ENCODE data around the gene DCC. TPM values are rescaled to one million over a fixed set of nuclear protein-coding genes. Genes with fewer than 3 reads are reported as not detected.

The DCC gene
- total RNA-seq, 6 donors from 2014 or later = 0.33 to 3.5 (median 1.0) TPM

DNA sequence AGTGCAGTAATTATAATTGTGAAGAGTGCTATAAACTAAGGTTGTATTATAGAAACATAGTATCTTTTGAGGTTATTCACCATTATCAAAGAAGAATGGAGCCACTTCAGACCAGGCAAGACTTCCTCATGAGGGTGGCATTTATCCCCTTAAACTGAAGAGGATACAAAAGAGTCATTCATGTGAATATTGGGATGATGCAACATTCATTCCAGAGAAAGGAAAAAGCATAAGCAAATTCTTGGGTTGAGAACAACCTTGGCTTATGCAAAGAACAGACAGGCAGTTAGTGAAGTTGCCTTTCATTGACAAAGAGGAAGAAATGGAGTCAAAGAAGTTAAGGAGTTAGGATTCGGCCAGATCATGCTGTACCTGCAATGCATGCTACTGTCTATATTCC lies 1201.9 kb downstream of the DCC start:
- no peak overlapping the region for H3K4me3 ChIP-seq
- no peaks in the 10 kb centered on the region for H3K27me3 ChIP-seq
- DNase-seq = no peak
- no peaks in the 10 kb centered on the region for H3K9me3 ChIP-seq
- H3K4me1 ChIP-seq = no peaks in the 10 kb centered on the region
- ATAC-seq (ENCODE audit: low FRiP score in 2 of 2) = no peak
- TF ChIP-seq POLR2A (IDR thresholded peaks at IDR 0.05) (no peak), POLR2AphosphoS5 (IDR thresholded peaks at IDR 0.05) (no peak), EP300 (IDR thresholded peaks at IDR 0.05) (no peak), CTCF (IDR thresholded peaks at IDR 0.05) (no peak)
- H3K27ac ChIP-seq = no peak overlapping the region
- no peaks in the 10 kb centered on the region for H3K36me3 ChIP-seq
- WGBS, 2 donors = 88 to 89% methylated on average over 1 of the region's 1 CpG

DNA sequence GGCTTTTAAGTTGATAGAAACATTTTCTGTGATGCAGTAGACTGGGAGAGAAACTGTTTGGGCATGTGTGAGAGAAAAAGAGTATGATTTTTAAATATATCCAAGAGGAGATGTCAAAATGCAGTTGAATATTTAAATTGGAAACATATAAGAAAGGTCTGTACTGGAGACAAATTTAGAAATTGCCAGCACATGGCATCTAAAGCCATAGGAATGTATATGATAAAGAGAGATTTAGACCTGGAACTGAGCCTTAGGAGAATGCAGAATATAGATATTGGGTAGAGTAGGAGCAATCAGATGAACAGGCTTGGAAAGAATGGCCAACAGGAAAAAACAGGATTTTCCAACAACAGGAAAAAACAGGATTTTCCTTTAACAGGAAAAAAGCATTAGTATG lies 1203.7 kb downstream of the DCC start:
- H3K4me3 ChIP-seq = no peak overlapping the region
- no peaks in the 10 kb centered on the region for H3K36me3 ChIP-seq
- H3K27ac ChIP-seq = no peak overlapping the region
- H3K9me3 ChIP-seq = no peaks in the 10 kb centered on the region
- no peak for ATAC-seq (ENCODE audit: low FRiP score in 2 of 2)
- TF ChIP-seq CTCF (IDR thresholded peaks at IDR 0.05) (no peak), POLR2A (IDR thresholded peaks at IDR 0.05) (no peak), POLR2AphosphoS5 (IDR thresholded peaks at IDR 0.05) (no peak), EP300 (IDR thresholded peaks at IDR 0.05) (no peak)
- H3K4me1 ChIP-seq = no peaks in the 10 kb centered on the region
- no peak for DNase-seq
- no peaks in the 10 kb centered on the region for H3K27me3 ChIP-seq

DNA sequence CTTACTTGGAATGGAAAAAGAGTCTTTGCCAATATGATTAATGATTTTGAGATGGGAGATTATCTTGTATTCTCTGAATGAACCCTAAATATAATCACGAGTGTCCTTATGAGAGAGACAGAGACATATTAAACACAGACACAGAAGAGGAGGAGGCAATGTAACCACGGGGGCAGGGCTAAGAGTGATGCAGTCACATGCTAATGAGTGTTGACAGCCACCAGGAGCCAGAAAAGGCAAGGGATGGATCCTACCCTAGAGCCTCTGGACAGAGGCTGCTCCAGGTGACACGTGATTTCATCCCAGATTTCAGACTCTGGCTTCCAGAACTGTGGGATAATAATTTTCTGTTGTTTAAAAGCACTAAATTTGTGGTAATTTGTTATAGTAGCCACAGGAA lies 1204.9 kb downstream of the DCC start:
- Histone ChIP-seq H3K36me3 (no peaks in the 10 kb centered on the region), H3K4me3 (no peak overlapping the region), H3K27me3 (no peaks in the 10 kb centered on the region), H3K4me1 (no peaks in the 10 kb centered on the region), H3K9me3 (no peaks in the 10 kb centered on the region), H3K27ac (no peak overlapping the region)
- ATAC-seq (ENCODE audit: low FRiP score in 2 of 2) = no peak
- TF ChIP-seq CTCF (IDR thresholded peaks at IDR 0.05) = no peak
- 44 to 56% methylated on average over 3 of the region's 3 CpGs for WGBS, 2 donors
- DNase-seq = no peak

- no peak for DNase-seq
- no peaks in the 10 kb centered on the region for H3K9me3 ChIP-seq
- H3K36me3 ChIP-seq = no peaks in the 10 kb centered on the region
- 54 to 63% methylated on average over 8 of the region's 8 CpGs for WGBS, 2 donors
- H3K27ac ChIP-seq = no peak overlapping the region
- ATAC-seq (ENCODE audit: low FRiP score in 2 of 2) = no peak
- no peak for TF ChIP-seq POLR2A (IDR thresholded peaks at IDR 0.05)
- TF ChIP-seq EP300 (IDR thresholded peaks at IDR 0.05) = no peak
- no peak for TF ChIP-seq POLR2AphosphoS5 (IDR thresholded peaks at IDR 0.05)
- no peak for TF ChIP-seq CTCF (IDR thresholded peaks at IDR 0.05)
- H3K4me3 ChIP-seq = no peak overlapping the region
- H3K27me3 ChIP-seq = no peaks in the 10 kb centered on the region
- no peaks in the 10 kb centered on the region for H3K4me1 ChIP-seq
Observed at GRCh38 chr18:53551868-53552426, 1212.0 kb downstream of the DCC start.

- no peaks in the 10 kb centered on the region for H3K27me3 ChIP-seq
- no peak for TF ChIP-seq CTCF (IDR thresholded peaks at IDR 0.05)
- no peak for TF ChIP-seq EP300 (IDR thresholded peaks at IDR 0.05)
- no peak for TF ChIP-seq POLR2A (IDR thresholded peaks at IDR 0.05)
- no peak for TF ChIP-seq POLR2AphosphoS5 (IDR thresholded peaks at IDR 0.05)
- no peak overlapping the region for H3K4me3 ChIP-seq
- H3K27ac ChIP-seq = no peak overlapping the region
- H3K4me1 ChIP-seq = no peaks in the 10 kb centered on the region
- no peaks in the 10 kb centered on the region for H3K36me3 ChIP-seq
- no peak for ATAC-seq (ENCODE audit: low FRiP score in 2 of 2)
- no peaks in the 10 kb centered on the region for H3K9me3 ChIP-seq
- WGBS, 2 donors = 90 to 94% methylated on average over 2 of the region's 2 CpGs
- no peak for DNase-seq
Observed at GRCh38 chr18:53553030-53553429, 1213.0 kb downstream of the DCC start.

All from upper lobe of left lung (tissue), 6 donors.